ENCODE measurements around the gene RDH12.

The RDH12 gene

GRCh38 chr14:67749341-67750084, 47.8 kb downstream of the RDH12 start:
- no peak for DNase-seq (ENCODE audit: low spot score)

- no peak for DNase-seq (ENCODE audit: low spot score)
Measured at GRCh38 chr14:67756496-67756895, 54.8 kb downstream of the RDH12 start.

- no peak for DNase-seq (ENCODE audit: low spot score)
Measured at GRCh38 chr14:67757175-67757574, 55.5 kb downstream of the RDH12 start.

DNA sequence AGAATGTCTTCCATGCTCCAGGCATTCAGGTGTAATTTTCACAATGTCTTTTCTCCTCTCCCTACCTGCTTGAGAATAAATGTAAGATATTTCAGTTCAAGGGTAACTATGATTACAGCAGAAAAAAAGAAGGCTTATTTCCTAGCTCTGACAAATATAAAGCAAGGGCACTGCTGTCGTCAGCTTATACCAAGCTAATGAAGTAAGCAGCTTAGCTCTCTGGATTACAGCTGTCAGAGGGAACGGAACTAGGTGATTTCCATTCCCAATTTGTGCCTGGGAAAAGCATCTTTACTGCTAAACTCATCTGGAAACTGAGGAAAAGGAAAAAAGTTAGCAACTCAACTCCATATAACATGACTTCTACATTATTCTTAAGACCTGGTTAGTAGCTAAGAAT, 58.2 kb downstream of the RDH12 start:
- no peak for DNase-seq (ENCODE audit: low spot score)

GRCh38 chr14:67762051-67762450, 60.4 kb downstream of the RDH12 start:
- no peak for DNase-seq (ENCODE audit: low spot score)

DNA sequence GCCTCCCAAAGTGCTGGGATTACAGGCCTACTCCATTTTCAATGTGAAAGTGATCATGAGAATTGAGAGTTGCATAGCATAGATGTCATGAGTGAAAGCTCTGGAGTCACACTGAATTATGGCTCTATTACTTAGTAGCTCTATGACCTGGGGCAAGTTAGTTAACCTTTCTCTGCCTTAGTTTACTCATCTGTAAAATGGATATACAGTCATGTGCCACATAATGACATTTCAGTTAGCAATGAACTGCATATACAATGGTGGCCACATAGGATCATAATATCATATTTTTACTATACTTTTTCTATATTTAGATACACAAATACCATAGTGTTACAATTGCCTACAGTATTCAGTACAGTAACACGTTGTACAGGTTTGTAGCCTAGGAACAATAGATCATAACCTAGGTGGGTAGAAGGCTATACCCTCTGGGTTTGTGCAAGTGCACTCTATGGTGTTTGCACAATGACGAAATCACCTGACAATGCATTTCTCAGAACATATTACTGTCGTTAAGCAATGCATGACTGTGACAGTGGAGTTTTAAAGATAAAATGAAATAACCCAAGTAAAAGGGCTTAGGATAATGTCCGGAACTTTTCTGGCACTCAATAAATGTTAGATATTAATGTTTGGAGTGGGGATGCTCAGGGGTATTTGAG, 61.6 kb downstream of the RDH12 start:
- no peak for DNase-seq (ENCODE audit: low spot score)

- DNase-seq (ENCODE audit: low spot score), result no peak
Measured at GRCh38 chr14:67764496-67764895, 62.8 kb downstream of the RDH12 start.

- no peak for DNase-seq (ENCODE audit: low spot score)
Measured at GRCh38 chr14:67765192-67765834, 63.6 kb downstream of the RDH12 start.

DNA sequence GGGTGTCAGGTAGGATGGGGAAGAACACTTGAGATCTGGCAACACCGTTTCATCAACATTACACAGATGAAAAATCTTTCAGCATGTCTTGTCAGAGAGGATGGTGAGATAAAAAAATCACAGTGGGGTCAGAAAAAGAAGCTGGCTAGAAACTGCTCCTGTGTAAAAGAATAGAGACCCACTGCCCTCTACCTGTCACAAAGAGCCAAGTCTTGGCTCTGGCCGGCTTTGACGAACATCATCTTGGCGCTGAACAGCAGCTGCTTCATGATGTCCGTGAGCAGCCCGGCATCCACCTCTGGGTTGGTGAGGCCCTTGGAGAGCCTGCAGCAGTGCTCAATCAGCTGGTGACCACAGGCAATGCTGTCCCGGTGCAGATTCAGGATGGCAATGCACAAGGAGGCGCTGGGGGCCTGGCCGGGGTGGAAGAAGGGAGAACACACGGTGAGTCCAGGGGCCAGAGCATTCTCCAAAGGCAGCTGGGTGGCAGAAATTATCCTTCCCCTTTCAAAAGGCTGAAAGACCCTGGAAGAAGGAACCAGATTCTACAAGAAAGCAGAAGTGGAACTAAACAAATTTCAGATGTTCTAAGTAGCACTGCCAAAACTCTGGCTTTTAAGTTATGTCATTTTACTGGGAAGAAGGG, 64.5 kb downstream of the RDH12 start:
- DNase-seq (ENCODE audit: low spot score), result peak; percentile 9

- no peak for DNase-seq (ENCODE audit: low spot score)
Measured at GRCh38 chr14:67768219-67768618, 66.5 kb downstream of the RDH12 start.

- DNase-seq (ENCODE audit: low spot score), result no peak
Measured at GRCh38 chr14:67773844-67774377, 72.2 kb downstream of the RDH12 start.

DNA sequence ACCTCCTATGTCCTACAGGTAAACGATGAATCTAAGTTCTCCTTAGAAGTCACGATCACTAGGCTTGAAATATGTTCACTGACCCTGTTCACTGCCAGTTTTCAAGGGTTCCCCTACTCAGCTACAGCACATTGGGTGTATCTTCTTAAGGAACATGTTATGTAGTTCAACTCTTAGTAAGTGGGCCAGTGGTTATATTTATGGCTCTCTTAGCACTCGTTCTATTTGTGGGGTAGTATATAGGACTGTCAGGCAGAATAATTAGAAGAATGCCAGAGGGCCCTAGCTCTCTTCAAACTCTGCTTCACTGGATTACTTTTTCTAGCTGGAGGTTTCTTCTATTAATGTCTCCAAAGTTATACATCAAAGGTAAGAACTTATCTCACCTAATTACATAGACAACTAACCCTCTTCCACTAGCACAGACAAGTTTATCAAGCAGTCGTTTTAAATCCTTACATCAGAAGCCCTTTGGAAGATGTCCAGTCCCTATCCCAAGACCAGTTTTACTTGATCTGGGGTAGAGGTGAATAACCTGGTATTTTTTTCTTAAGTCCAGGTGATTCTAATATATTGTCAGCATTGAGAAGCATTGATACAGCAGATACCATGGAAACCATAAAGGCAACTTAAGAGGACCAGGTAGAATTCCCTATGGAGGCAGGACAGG, 75.1 kb downstream of the RDH12 start:
- no peak for DNase-seq (ENCODE audit: low spot score)

DNA sequence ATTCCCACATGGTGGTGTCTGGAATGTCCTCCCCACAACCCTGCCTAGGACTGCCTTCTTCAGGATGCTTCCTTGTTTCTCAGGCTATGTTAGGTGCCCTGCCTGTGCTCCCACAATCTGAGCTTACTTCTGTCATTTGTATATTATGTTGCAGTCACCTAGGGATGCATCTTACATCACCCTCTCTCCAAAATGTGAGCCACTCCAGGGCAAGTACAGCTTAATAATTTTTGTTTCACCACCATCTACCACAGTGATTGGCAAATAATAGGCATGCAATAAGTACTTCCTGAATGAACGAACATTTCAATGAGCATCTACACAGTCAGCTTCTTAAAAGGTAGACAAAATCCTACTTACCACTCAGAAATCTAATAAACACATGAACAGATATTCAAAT, 77.1 kb downstream of the RDH12 start:
- DNase-seq (ENCODE audit: low spot score), result no peak

GRCh38 chr14:67782090-67782489, 80.4 kb downstream of the RDH12 start:
- no peak for DNase-seq (ENCODE audit: low spot score)
